GM12875 (cell line): ENCODE measurements around the gene NCOR2.

Experiments
- H3K4me3 ChIP-seq: one replicate; pipeline ENCODE4 v1.5.1; 2011; ENCODE audit warnings: low read depth, low read length, control low read depth
- CTCF ChIP-seq: IDR thresholded peaks from 2 replicates; pipeline ENCODE4 v1.5.1; 2011; ENCODE audit warnings: low read depth, mild to moderate bottlenecking, control low read depth, inconsistent platforms, low read length, moderate library complexity, borderline replicate concordance; ENCODE audit not compliant: insufficient read depth

Gene NCOR2

GRCh38 chr12:124597041-124597440, 29.6 kb upstream of the NCOR2 start:
- TF ChIP-seq CTCF, result no peak
- H3K4me3 ChIP-seq, result no peak overlapping the region

DNA sequence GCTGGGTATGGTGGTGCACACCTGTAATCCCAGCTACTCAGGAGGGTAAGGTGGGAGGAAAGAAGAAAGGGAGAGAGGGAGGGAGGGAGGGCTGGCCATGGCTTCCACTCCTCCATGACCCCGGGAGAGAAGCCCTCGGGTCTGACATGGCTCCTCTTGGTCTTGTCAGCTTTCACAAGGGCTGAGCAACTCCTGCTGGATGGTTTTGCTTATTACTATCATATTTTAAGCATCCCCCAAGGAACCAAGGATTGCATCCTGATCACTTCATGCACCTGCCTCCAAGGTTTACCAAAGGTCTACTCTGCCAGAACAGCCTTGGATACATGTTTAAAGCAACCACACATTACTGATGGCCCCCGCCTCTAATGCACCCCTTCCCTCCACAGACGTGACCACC, 28.0 kb upstream of the NCOR2 start:
- H3K4me3 ChIP-seq, result no peak overlapping the region
- TF ChIP-seq CTCF, result no peak

DNA sequence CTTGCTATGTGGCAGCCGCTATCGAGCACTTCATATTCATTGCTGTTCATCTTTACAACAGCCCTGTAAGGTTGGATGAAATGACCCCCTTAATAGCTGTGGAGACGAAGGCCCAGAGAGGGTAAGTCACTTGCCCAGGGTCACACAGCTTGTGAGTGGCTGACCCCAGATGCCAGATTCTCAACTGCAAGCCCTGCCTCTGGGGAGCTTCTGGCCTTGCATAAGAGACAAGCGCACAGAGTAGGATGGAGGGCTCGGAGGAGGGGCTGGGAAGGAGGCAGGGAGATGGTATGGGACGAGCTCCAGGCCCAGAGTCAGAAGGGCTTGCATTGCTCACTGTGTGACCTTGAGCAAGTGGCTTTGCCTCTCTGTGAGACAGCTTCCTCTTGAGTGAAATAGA, 27.4 kb upstream of the NCOR2 start:
- TF ChIP-seq CTCF, result no peak
- H3K4me3 ChIP-seq, result no peak overlapping the region

GRCh38 chr12:124593851-124594401, 26.5 kb upstream of the NCOR2 start:
- no peak for TF ChIP-seq CTCF
- H3K4me3 ChIP-seq, result no peak overlapping the region

GRCh38 chr12:124593176-124593575, 25.8 kb upstream of the NCOR2 start:
- no peak for TF ChIP-seq CTCF
- no peak overlapping the region for H3K4me3 ChIP-seq

- TF ChIP-seq CTCF, result no peak
- H3K4me3 ChIP-seq, result no peak overlapping the region
Observed at GRCh38 chr12:124592481-124593160, 25.2 kb upstream of the NCOR2 start.

DNA sequence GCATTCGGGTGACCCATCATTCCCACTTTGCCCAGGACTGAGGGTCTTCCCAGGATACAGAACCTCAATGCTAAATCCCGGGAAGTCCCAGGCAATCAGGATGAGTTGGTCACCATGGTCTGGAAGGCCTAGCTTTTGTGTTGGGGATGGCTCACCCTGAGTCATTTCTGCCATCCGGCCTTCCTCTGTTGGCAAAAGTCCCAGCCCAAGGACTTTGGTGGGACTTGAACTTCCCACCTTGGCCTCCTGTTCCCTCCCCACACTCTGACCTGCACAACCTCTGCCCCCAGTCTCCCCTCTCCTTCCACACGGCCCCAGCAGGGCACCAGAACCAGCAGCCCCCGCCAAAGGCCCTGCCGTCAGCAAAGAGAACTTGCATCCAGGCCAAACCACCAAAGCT, 24.6 kb upstream of the NCOR2 start:
- no peak for TF ChIP-seq CTCF
- H3K4me3 ChIP-seq, result no peak overlapping the region
